DMS153 treated with DMSO at 0.1 percent for 48 hours (cell line): ENCODE results near the gene SMAP1.

ENCODE experiments used
- DNase-seq: peaks from one replicate; lab custom pipeline; 2025; ENCODE audit not compliant: unreplicated experiment; lab: John Stamatoyannopoulos, UW

Gene SMAP1

GRCh38 chr6:70886071-70886470, 218.4 kb downstream of the SMAP1 start:
- no peak for DNase-seq

GRCh38 chr6:70886661-70887060, 219.0 kb downstream of the SMAP1 start:
- DNase-seq, result no peak

GRCh38 chr6:70889270-70889669, 221.6 kb downstream of the SMAP1 start:
- no peak for DNase-seq

GRCh38 chr6:70894001-70894400, 226.3 kb downstream of the SMAP1 start:
- DNase-seq, result no peak

- DNase-seq, result no peak
Measured at GRCh38 chr6:70900047-70900446, 232.4 kb downstream of the SMAP1 start.

GRCh38 chr6:70901324-70901723, 233.6 kb downstream of the SMAP1 start:
- DNase-seq, result no peak

GRCh38 chr6:70903665-70904452, 236.2 kb downstream of the SMAP1 start:
- no peak for DNase-seq

- DNase-seq, result no peak
Measured at GRCh38 chr6:70905742-70906141, 238.1 kb downstream of the SMAP1 start.
